K562 (cell line): ENCODE results near the gene CBX4. TPM values are rescaled to one million over a fixed set of nuclear protein-coding genes. Genes with fewer than 3 reads are reported as not detected.

ENCODE experiments used
- ATAC-seq: fragments of 200-7000 bp; cut with Tn5 transposase; 3 replicates; pipeline ENCODE4 v1.9.1; 2020; ENCODE audit warnings: moderate library complexity
- BruUV-seq: library from RNA; stranded (reverse); fragments of 400-500 nt; replicated peaks from 2 replicates; lab custom pipeline; 2021; lab: Mats Ljungman, UMichigan
- CTCF ChIA-PET: fragments of 300-600 bp; formaldehyde crosslinking; extraction: SDS; loops from one replicate; lab custom pipeline; 2021; ENCODE audit warnings: low intra/inter-chr PET ratio; lab: Yijun Ruan, JAX
- POLR2A ChIA-PET: fragments of 300-600, 350-650 bp; sonication (Branson Sonifier 250); formaldehyde crosslinking; extraction: SDS; loops from one replicate; lab custom pipeline; 2021; ENCODE audit warnings: antibody characterized with exemption, inconsistent platforms; lab: Yijun Ruan, JAX
- DNase-seq, 4 experiments: peaks; one replicate each; pipeline versions ENCODE4 v3.0.0 to v3.0.0-alpha.2; 2011 to 2018; ENCODE audit warnings: low spot score in 3 of 4, mixed read lengths in 3 of 4; ENCODE audit errors: extremely low read depth in 1 of 4
- FAIRE-seq: peaks from 2 replicates; lab custom pipeline; 2011; peaks lifted over from hg19 to GRCh38; lab: Jason Lieb, UNC
- H2AFZ ChIP-seq: 2 replicates; pipeline ENCODE4 v1.6.0; 2011; ENCODE audit warnings: low read depth, low read length, control low read depth, inconsistent platforms
- H3K27ac ChIP-seq: fragments of 200-600 bp; 3 replicates; pipeline ENCODE4 v1.8.0; 2011; ENCODE audit warnings: low read depth, mild to moderate bottlenecking, control low read depth, inconsistent platforms, low read length, moderate library complexity, mixed read lengths; ENCODE audit errors: extremely low read depth
- H3K27me3 ChIP-seq, 2 experiments: fragments of 300-600 bp in 1 of 2; 2 replicates in 1 of 2; 3 replicates in 1 of 2; pipeline versions ENCODE4 v1.6.0 to v1.8.0; 2011; ENCODE audit warnings: inconsistent platforms in 2 of 2, low read length in 2 of 2, mild to moderate bottlenecking in 1 of 2, mixed read lengths in 1 of 2, moderate library complexity in 1 of 2; ENCODE audit not compliant: control insufficient read depth in 2 of 2, insufficient read depth in 2 of 2
- H3K36me3 ChIP-seq: fragments of 300-600 bp; 3 replicates; pipeline ENCODE4 v1.8.0; 2011; ENCODE audit warnings: mild to moderate bottlenecking, low read length, inconsistent platforms; ENCODE audit not compliant: control insufficient read depth, insufficient read depth
- H3K4me1 ChIP-seq, 2 experiments: fragments of 200-600 bp in 1 of 2; replicated peaks in 1 of 2; 2 replicates in 1 of 2; 3 replicates in 1 of 2; pipeline versions ENCODE4 v1.5.1 to v1.8.0; 2011; ENCODE audit warnings: inconsistent platforms in 2 of 2, low read length in 2 of 2, mild to moderate bottlenecking in 1 of 2, mixed read lengths in 1 of 2, moderate library complexity in 1 of 2; ENCODE audit not compliant: control insufficient read depth in 2 of 2, insufficient read depth in 2 of 2
- H3K4me2 ChIP-seq: 2 replicates; pipeline ENCODE4 v1.6.1; 2011; ENCODE audit warnings: low read length, control low read depth, inconsistent platforms, mixed read lengths; ENCODE audit not compliant: insufficient read depth
- H3K4me3 ChIP-seq: fragments of 200-600 bp; sonication (generic), shearing (Covaris generic); 2 replicates; pipeline ENCODE4 v1.5.1; 2016; ENCODE audit warnings: control low read depth, inconsistent platforms
- H3K79me2 ChIP-seq: fragments of 200-600 bp; 3 replicates; pipeline ENCODE4 v1.8.0; 2011; ENCODE audit warnings: low read length, inconsistent platforms; ENCODE audit not compliant: control insufficient read depth, insufficient read depth
- H3K9ac ChIP-seq, 2 experiments: 2 replicates each; pipeline versions ENCODE4 v1.6.0 to v1.6.1; 2011; ENCODE audit warnings: low read depth in 2 of 2, low read length in 2 of 2, control low read depth in 1 of 2, inconsistent platforms in 1 of 2, mild to moderate bottlenecking in 1 of 2, mixed read lengths in 1 of 2; ENCODE audit not compliant: insufficient read depth in 1 of 2
- H3K9me1 ChIP-seq: one replicate; pipeline ENCODE4 v1.6.0; 2011; ENCODE audit warnings: inconsistent platforms, mild to moderate bottlenecking, low read length, moderate library complexity; ENCODE audit not compliant: control insufficient read depth, insufficient read depth
- H3K9me3 ChIP-seq: replicated peaks from 2 replicates; pipeline ENCODE4 v1.5.1; 2011; ENCODE audit warnings: low read depth, low read length, inconsistent platforms; ENCODE audit not compliant: control insufficient read depth, insufficient read depth
- H4K20me1 ChIP-seq: replicated peaks from 2 replicates; pipeline ENCODE4 v1.6.1; 2011; ENCODE audit warnings: low read length, inconsistent platforms, mixed read lengths; ENCODE audit not compliant: control insufficient read depth, insufficient read depth
- ASH1L ChIP-seq: fragments of 450-650 bp; IDR thresholded peaks from 2 replicates; pipeline ENCODE4 v1.6.1; 2018; ENCODE audit warnings: borderline replicate concordance, mild to moderate bottlenecking, low read depth; ENCODE audit not compliant: partially characterized antibody
- CBX5 ChIP-seq: IDR thresholded peaks from 2 replicates; pipeline ENCODE4 v1.6.1; 2014; ENCODE audit warnings: low read depth, borderline replicate concordance
- CCNT2 ChIP-seq: IDR thresholded peaks from 2 replicates; pipeline ENCODE4 v1.6.1; 2011; ENCODE audit warnings: borderline replicate concordance, low read depth, mild to moderate bottlenecking, moderate library complexity, mixed read lengths, low read length; ENCODE audit not compliant: insufficient read length; ENCODE audit errors: extremely low read depth
- CXXC5 ChIP-seq: fragments of 250-450 bp; sonication (Bioruptor Pico); IDR thresholded peaks from 2 replicates; pipeline ENCODE4 v1.8.0; 2022; ENCODE audit warnings: inconsistent platforms, mild to moderate bottlenecking, moderate library complexity
- FOXA1 ChIP-seq: fragments of 450-650 bp; IDR thresholded peaks from 2 replicates; pipeline ENCODE4 v1.6.1; 2016; ENCODE audit warnings: mild to moderate bottlenecking, borderline replicate concordance
- MCM5 ChIP-seq: fragments of 450-650 bp; IDR thresholded peaks from 2 replicates; pipeline ENCODE4 v1.6.1; 2016; ENCODE audit warnings: low read depth
- POLR3G ChIP-seq: IDR thresholded peaks from 2 replicates; pipeline ENCODE4 v1.6.1; 2011; ENCODE audit not compliant: insufficient read length, insufficient replicate concordance; ENCODE audit errors: extremely low read depth
- RAD51 ChIP-seq: fragments of 450-650 bp; IDR thresholded peaks from 2 replicates; pipeline ENCODE4 v1.7.1; 2016; ENCODE audit warnings: low read depth, mild to moderate bottlenecking, borderline replicate concordance
- SREBF1 ChIP-seq: fragments of 150-350 bp; IDR thresholded peaks from 2 replicates; pipeline ENCODE4 v1.6.1; 2014; ENCODE audit warnings: antibody characterized with exemption, low read depth, low read length, borderline replicate concordance
- U2AF1 ChIP-seq: fragments of 200-400 bp; formaldehyde crosslinking; optimal IDR thresholded peaks from 2 replicates; pipeline ENCODE3; 2017; ENCODE audit warnings: mild to moderate bottlenecking, low read depth, low read length, moderate library complexity
- ZBTB26 ChIP-seq: fragments of 450-650 bp; formaldehyde crosslinking; IDR thresholded peaks from 2 replicates; pipeline ENCODE4 v1.4.0; 2022; ENCODE audit warnings: missing genetic modification characterization
- ZFP1 ChIP-seq: fragments of 450-650 bp; formaldehyde crosslinking; IDR thresholded peaks from 2 replicates; pipeline ENCODE4 v1.4.0; 2020; ENCODE audit warnings: mild to moderate bottlenecking, mixed read lengths
- ZNF121 ChIP-seq: sonication (generic); formaldehyde crosslinking; conservative IDR thresholded peaks from 2 replicates; pipeline ENCODE4 v1.8.0; 2022; ENCODE audit warnings: missing genetic modification reagents
- ZNF146 ChIP-seq: IDR thresholded peaks from one replicate; pipeline ENCODE4 v1.6.1; 2018; ENCODE audit warnings: missing compliant biosample characterization; ENCODE audit not compliant: unreplicated experiment
- ZNF668 ChIP-seq: fragments of 250-450 bp; sonication (Bioruptor Pico); IDR thresholded peaks from 2 replicates; pipeline ENCODE4 v1.8.0; 2022; ENCODE audit warnings: mild to moderate bottlenecking, inconsistent platforms
- WGBS: fragments of 100-300 bp; shearing (Covaris generic); methylation state at CpG from one replicate; pipeline ENCODE4 v1.1.6; 2016; ENCODE audit warnings: low coverage, mixed read lengths; ENCODE audit not compliant: insufficient coverage; ENCODE audit errors: missing lambda C conversion rate; 5-methylcytosine and 5-hydroxymethylcytosine counted together
- in situ Hi-C: fragments of 300-500 bp; cut with MboI; formaldehyde crosslinking; loops from 4 replicates; pipeline ENCODE4 v1.15.0; 2018; ENCODE audit warnings: inconsistent platforms, mixed read lengths
- intact Hi-C: fragments of 100-400 bp; cut with micrococcal nuclease; formaldehyde crosslinking; loops from 2 replicates; pipeline ENCODE4 v1.14.2; 2022
- polyA plus RNA-seq, 8 experiments: library from polyadenylated mRNA; depleted of rRNA in 4 of 8; stranded (reverse) in 5 of 8; unstranded in 3 of 8; fragments of >200 nt; fragmentation: Nextera tagmentation in 2 of 8; fragmentation: Illumina TruSeq in 1 of 8; extraction: Ambion mirVana in 2 of 8; extraction: Trizol in 1 of 8; gene quantifications; 2 replicates each; pipeline versions ENCODE4 v1.2.1 to v1.2.3, GENCODE V29; 2011 to 2014; ENCODE audit warnings: inconsistent platforms in 1 of 8, missing spikeins in 1 of 8
- total RNA-seq, 7 experiments: library from RNA; depleted of rRNA in 6 of 7; stranded (reverse); fragments of >200 nt in 6 of 7; fragmentation: Illumina TruSeq in 2 of 7; extraction: Trizol in 2 of 7; gene quantifications; 2 replicates each; pipeline versions ENCODE4 v1.2.1 to v1.2.3, GENCODE V29; 2011 to 2021; ENCODE audit warnings: low replicate concordance in 1 of 7
- TF ChIP-seq, protein P1 (sequence below): fragments of 250-450 bp; sonication (Bioruptor Pico); IDR thresholded peaks from 2 replicates; pipeline ENCODE4 v1.8.0; 2022; ENCODE audit warnings: inconsistent platforms, mild to moderate bottlenecking, moderate library complexity, borderline replicate concordance

CBX4 gene
- total and polyA plus RNA-seq, 9 of the 15 experiments (the other 6 are each of a cell fraction or from before 2014, with no cell fraction given) = 0.98 to 50.5 (median 10.0) TPM

DNA sequence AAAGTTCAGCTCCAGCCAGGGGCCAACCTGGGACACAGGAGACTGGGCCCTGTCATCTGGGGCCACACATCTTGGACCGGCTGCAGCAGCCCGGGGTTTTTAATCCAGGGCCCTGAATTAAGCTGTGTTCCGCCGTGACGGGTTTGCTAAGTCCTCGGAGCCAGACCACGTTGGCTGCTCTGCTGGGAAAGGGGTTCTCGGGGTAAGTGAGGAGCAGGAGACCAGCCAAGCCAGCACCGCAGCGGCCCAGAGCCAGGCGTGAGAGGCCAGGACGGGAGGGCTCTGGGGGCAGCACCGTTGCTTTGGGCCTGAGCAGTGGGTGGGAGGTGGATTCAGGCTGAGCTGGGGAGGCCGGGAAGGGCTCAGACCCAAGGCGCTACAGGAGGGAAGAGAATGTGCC is 31.3 kb upstream of the CBX4 start:
- no peaks in the 10 kb centered on the region for H3K36me3 ChIP-seq
- peaks cover 0 to 4% of the 10 kb centered on the region in 2 experiments; a peak in 1 of 5 replicates for H3K4me1 ChIP-seq
- no peaks in the 10 kb centered on the region for H3K9me1 ChIP-seq
- no peak overlapping the region for H3K27ac ChIP-seq
- ChIA-PET POLR2A (interaction anchor here (0.6 kb wide), 1 partner anchor 1492 kb away, joined by 3 read pairs; the partner anchor contains the start of gene PGS1), CTCF (no interaction called here)
- DNase-seq (no peak), FAIRE-seq (no peak), ATAC-seq (no peak)
- H3K9ac ChIP-seq = no peak overlapping the region
- H3K79me2 ChIP-seq = no peaks in the 10 kb centered on the region
- H2AFZ ChIP-seq = no peak overlapping the region
- BruUV-seq = no TSS peak
- H4K20me1 ChIP-seq = no peaks in the 10 kb centered on the region
- intact Hi-C loops (no loop called here), in situ Hi-C loops (no loop called here)
- WGBS = 46% methylated on average over 15 of the region's 15 CpGs
- no peaks in the 10 kb centered on the region for H3K9me3 ChIP-seq
- H3K4me3 ChIP-seq = no peak overlapping the region
- H3K4me2 ChIP-seq = no peak overlapping the region
- no peak for TF ChIP-seq ZNF668
- no peak for TF ChIP-seq ZNF121 (CRISPR knock-in tag)
- TF ChIP-seq RAD51 = no peak
- TF ChIP-seq POLR3G = no peak
- TF ChIP-seq CXXC5 (CRISPR knock-in tag) = no peak
- TF ChIP-seq ZBTB26 (CRISPR knock-in tag) = no peak
- TF ChIP-seq U2AF1 = no peak
- TF ChIP-seq ZFP1 (CRISPR knock-in tag) = no peak
- TF ChIP-seq CCNT2 = no peak
- no peak for TF ChIP-seq ASH1L
- no peak for TF ChIP-seq CBX5
- TF ChIP-seq FOXA1 = no peak
- no peak for TF ChIP-seq MCM5
- TF ChIP-seq SREBF1 = no peak
- TF ChIP-seq, protein P1, sequence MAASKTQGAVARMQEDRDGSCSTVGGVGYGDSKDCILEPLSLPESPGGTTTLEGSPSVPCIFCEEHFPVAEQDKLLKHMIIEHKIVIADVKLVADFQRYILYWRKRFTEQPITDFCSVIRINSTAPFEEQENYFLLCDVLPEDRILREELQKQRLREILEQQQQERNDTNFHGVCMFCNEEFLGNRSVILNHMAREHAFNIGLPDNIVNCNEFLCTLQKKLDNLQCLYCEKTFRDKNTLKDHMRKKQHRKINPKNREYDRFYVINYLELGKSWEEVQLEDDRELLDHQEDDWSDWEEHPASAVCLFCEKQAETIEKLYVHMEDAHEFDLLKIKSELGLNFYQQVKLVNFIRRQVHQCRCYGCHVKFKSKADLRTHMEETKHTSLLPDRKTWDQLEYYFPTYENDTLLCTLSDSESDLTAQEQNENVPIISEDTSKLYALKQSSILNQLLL = no peak
- TF ChIP-seq ZNF146 = no peak
- H3K27me3 ChIP-seq = peaks cover 13 to 26% of the 10 kb centered on the region in 2 experiments; a peak in 4 of 5 replicates
